GM12864 (cell line): ENCODE results near the gene TRPM3.
"Not testable (repeated sequence)": the region's sequence is repeated elsewhere in the genome, so short reads cannot be mapped to it uniquely, and the experiment has no call there.

ENCODE experiments used
- DNase-seq: peaks from one replicate; pipeline ENCODE4 v3.0.0-alpha.2; 2011; ENCODE audit warnings: low read depth
- H3K4me3 ChIP-seq: 2 replicates; pipeline ENCODE4 v1.5.1; 2011; ENCODE audit warnings: mild to moderate bottlenecking, low read depth, low read length, control low read depth
- CTCF ChIP-seq: IDR thresholded peaks from 2 replicates; pipeline ENCODE4 v1.5.1; 2011; ENCODE audit warnings: low read depth, mild to moderate bottlenecking, moderate library complexity, low read length, control low read depth, inconsistent platforms; ENCODE audit errors: missing control alignments

The TRPM3 gene

GRCh38 chr9:70746760-70747159 is 374.7 kb downstream of the TRPM3 start:
- H3K4me3 ChIP-seq: no peak overlapping the region
- no peak for TF ChIP-seq CTCF
- no peak for DNase-seq

- no peak for DNase-seq
- H3K4me3 ChIP-seq: no peak overlapping the region
Observed at GRCh38 chr9:70746316-70746715, 375.1 kb downstream of the TRPM3 start.

GRCh38 chr9:70724794-70725193 is 396.6 kb downstream of the TRPM3 start:
- not testable (repeated sequence) for DNase-seq, H3K4me3 ChIP-seq

More at GRCh38 chr9:70746316-70746715, 375.1 kb downstream of the TRPM3 start:
- TF ChIP-seq CTCF: no peak

- not testable (repeated sequence) for DNase-seq, H3K4me3 ChIP-seq
Observed at GRCh38 chr9:70724025-70724424, 397.4 kb downstream of the TRPM3 start.

- not testable (repeated sequence) for H3K4me3 ChIP-seq, DNase-seq
Observed at GRCh38 chr9:70706797-70707196, 414.6 kb downstream of the TRPM3 start.

- TF ChIP-seq CTCF: no peak
- H3K4me3 ChIP-seq: no peak overlapping the region
- no peak for DNase-seq
Observed at GRCh38 chr9:70701163-70701562, 420.3 kb downstream of the TRPM3 start.

- DNase-seq: no peak
- no peak for TF ChIP-seq CTCF
- H3K4me3 ChIP-seq: no peak overlapping the region
Observed at GRCh38 chr9:70696694-70697335, 424.6 kb downstream of the TRPM3 start.

GRCh38 chr9:70694758-70695157 is 426.7 kb downstream of the TRPM3 start:
- DNase-seq: no peak
- no peak overlapping the region for H3K4me3 ChIP-seq
- TF ChIP-seq CTCF: no peak

- no peak for TF ChIP-seq CTCF
- DNase-seq: no peak
- no peak overlapping the region for H3K4me3 ChIP-seq
Observed at GRCh38 chr9:70693186-70693585, 428.2 kb downstream of the TRPM3 start.
